ENCODE results near the gene WDR93. TPM values are rescaled to one million over a fixed set of nuclear protein-coding genes. Genes with fewer than 3 reads are reported as not detected.

Gene WDR93
- total RNA-seq, 1 donor from 2014 or later, result not detected

- Histone ChIP-seq H3K9me3 (replicated peaks) (no peaks in the 10 kb centered on the region), H3K4me1 (peaks cover 5% of the 10 kb centered on the region), H3K36me3 (no peaks in the 10 kb centered on the region), H3K27ac (replicated peaks) (no peak overlapping the region), H3K27me3 (ENCODE audit: low read depth) (no peaks in the 10 kb centered on the region), H3K4me3 (peak overlapping the region; percentile 19)
- TF ChIP-seq CTCF (IDR thresholded peaks at IDR 0.05; ENCODE audit: borderline replicate concordance), result peak; percentile 88
- DNase-seq, result peak; percentile 82
- intact Hi-C loops (cut with micrococcal nuclease), result no loop called here
Observed at GRCh38 chr15:89647191-89647851, 43.3 kb upstream of the WDR93 start.

- Histone ChIP-seq H3K27ac (replicated peaks) (no peak overlapping the region), H3K9me3 (replicated peaks) (no peaks in the 10 kb centered on the region), H3K4me3 (no peak overlapping the region), H3K27me3 (ENCODE audit: low read depth) (no peaks in the 10 kb centered on the region), H3K4me1 (peaks cover 5% of the 10 kb centered on the region), H3K36me3 (no peaks in the 10 kb centered on the region)
- intact Hi-C loops (cut with micrococcal nuclease), result no loop called here
- TF ChIP-seq CTCF (IDR thresholded peaks at IDR 0.05; ENCODE audit: borderline replicate concordance), result no peak
- no peak for DNase-seq
Observed at GRCh38 chr15:89648106-89649012, 42.3 kb upstream of the WDR93 start.

- no peak for DNase-seq
- peaks cover 6% of the 10 kb centered on the region for H3K4me1 ChIP-seq
- no peaks in the 10 kb centered on the region for H3K36me3 ChIP-seq
- no peaks in the 10 kb centered on the region for H3K27me3 ChIP-seq (ENCODE audit: low read depth)
- no peaks in the 10 kb centered on the region for H3K9me3 ChIP-seq (replicated peaks)
- intact Hi-C loops (cut with micrococcal nuclease), result no loop called here
- no peak overlapping the region for H3K27ac ChIP-seq (replicated peaks)
- H3K4me3 ChIP-seq, result no peak overlapping the region
- TF ChIP-seq CTCF (IDR thresholded peaks at IDR 0.05; ENCODE audit: borderline replicate concordance), result no peak
Observed at GRCh38 chr15:89649013-89649625, 41.5 kb upstream of the WDR93 start.

GRCh38 chr15:89649716-89650115 is 40.9 kb upstream of the WDR93 start:
- H3K9me3 ChIP-seq (replicated peaks), result no peaks in the 10 kb centered on the region
- H3K27me3 ChIP-seq (ENCODE audit: low read depth), result peaks cover 6% of the 10 kb centered on the region
- TF ChIP-seq CTCF (IDR thresholded peaks at IDR 0.05; ENCODE audit: borderline replicate concordance), result no peak
- no peaks in the 10 kb centered on the region for H3K36me3 ChIP-seq
- H3K4me3 ChIP-seq, result no peak overlapping the region
- intact Hi-C loops (cut with micrococcal nuclease), result no loop called here
- H3K4me1 ChIP-seq, result peaks cover 11% of the 10 kb centered on the region
- H3K27ac ChIP-seq (replicated peaks), result no peak overlapping the region
- no peak for DNase-seq

GRCh38 chr15:89652131-89652530 is 38.5 kb upstream of the WDR93 start:
- intact Hi-C loops (cut with micrococcal nuclease), result no loop called here
- no peak for TF ChIP-seq CTCF (IDR thresholded peaks at IDR 0.05; ENCODE audit: borderline replicate concordance)
- DNase-seq, result no peak
- peaks cover 16% of the 10 kb centered on the region for H3K27me3 ChIP-seq (ENCODE audit: low read depth)
- no peak overlapping the region for H3K27ac ChIP-seq (replicated peaks)
- H3K4me3 ChIP-seq, result no peak overlapping the region
- H3K36me3 ChIP-seq, result no peaks in the 10 kb centered on the region
- peaks cover 26% of the 10 kb centered on the region for H3K4me1 ChIP-seq
- H3K9me3 ChIP-seq (replicated peaks), result no peaks in the 10 kb centered on the region

Data from left ventricle myocardium inferior (tissue), 1 donor.